HG03460 (cell line): ENCODE results near the gene ZIC1.

ENCODE experiments used
- ATAC-seq: cut with Tn5 transposase; IDR thresholded peaks from one replicate; pipeline ENCODE4 v1.9.1; 2021; ENCODE audit not compliant: unreplicated experiment

The ZIC1 gene

DNA sequence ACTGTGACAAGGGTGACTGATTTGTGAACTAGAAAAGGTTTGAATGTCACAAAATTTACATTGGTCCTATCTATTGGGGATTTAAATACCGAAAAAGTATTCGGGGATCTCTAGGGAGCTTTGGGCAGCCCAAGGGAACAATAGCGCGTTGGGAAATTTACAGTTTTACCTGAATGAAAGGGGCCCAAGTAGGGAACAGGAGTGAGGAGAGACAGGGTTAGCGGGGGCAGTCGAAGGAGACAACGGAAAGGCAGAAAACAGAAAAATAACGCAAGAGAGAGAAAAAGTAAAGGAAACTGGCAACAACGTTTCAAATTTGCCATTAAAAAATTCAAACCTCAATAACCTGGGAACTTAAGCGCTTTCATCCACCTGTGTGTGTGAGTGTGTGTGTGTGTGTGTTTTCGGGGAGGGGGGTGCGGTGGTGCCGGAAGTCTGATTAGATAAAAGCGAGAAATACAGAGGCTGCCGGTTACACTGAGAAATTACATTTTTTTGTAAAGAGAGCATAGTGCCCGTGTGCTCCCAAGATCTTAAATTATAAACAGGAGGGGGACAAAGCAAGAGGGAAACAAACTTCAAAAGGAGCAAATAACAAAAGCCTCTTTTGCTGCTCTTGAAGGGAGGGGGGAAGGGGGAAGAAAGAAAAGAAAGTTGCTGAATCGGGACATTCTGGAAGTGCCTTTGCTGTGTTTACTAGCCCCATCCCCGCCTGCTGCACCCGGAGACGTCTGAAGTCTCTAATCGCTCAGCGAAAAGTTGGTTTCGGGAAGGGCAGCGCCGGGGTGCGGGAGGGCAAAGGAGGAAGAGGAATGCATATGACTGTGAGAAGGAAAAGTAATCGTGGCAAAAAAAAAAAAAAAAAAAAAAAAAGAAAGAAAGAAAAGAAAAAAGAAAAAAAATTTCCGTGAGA, 721 bp upstream of the ZIC1 start:
- ATAC-seq: no peak

DNA sequence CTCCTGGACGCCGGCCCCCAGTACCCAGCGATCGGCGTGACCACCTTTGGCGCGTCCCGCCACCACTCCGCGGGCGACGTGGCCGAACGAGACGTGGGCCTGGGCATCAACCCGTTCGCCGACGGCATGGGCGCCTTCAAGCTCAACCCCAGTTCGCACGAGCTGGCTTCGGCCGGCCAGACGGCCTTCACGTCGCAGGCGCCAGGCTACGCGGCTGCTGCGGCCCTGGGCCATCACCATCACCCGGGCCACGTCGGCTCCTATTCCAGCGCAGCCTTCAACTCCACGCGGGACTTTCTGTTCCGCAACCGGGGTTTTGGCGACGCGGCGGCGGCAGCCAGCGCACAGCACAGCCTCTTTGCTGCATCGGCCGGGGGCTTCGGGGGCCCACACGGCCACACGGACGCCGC, 956 bp downstream of the ZIC1 start:
- no peak for ATAC-seq

DNA sequence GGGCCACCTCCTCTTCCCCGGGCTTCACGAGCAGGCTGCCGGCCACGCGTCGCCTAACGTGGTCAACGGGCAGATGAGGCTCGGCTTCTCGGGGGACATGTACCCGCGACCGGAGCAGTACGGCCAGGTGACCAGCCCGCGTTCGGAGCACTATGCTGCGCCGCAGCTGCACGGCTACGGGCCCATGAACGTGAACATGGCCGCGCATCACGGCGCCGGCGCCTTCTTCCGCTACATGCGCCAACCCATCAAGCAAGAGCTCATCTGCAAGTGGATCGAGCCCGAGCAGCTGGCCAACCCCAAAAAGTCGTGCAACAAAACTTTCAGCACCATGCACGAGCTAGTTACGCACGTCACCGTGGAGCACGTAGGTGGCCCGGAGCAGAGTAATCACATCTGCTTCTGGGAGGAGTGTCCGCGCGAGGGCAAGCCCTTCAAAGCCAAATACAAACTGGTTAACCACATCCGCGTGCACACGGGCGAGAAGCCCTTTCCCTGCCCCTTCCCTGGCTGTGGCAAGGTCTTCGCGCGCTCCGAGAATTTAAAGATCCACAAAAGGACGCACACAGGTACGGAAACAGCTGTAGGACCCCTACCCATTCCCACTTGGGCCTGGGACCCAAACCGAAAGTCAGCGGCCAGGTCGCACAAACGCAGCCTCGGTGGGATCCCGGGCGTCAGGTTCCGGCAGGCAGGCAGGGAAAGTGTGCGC, 1.5 kb downstream of the ZIC1 start:
- ATAC-seq: no peak

DNA sequence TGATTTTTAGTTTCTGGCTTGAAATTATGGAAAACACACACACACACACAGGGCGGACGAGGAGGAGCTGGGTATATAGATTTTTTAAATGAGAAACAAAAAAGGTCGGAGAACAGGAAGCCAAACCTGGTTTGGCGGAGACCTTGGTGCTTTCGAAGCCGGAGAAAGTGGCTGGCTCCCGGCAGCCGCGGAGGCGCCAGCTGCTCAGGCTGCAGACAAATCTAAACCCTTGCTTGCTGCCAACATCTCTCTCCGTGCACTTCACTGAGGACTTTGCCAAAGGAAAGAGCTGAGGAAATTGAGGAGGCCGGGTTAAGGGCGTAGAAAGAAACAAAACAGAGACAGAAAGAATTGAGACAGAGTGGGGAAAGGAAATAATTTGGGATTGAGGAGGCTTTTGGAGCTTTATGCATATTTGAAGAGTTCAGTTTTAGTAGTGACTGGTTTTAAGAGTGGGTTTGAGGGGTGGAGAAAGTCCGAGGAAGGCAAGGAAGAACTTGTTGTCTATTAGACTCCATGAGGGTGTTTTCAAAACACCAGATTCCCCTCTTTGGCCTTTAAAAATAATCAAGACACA, 2.2 kb downstream of the ZIC1 start:
- ATAC-seq: no peak

DNA sequence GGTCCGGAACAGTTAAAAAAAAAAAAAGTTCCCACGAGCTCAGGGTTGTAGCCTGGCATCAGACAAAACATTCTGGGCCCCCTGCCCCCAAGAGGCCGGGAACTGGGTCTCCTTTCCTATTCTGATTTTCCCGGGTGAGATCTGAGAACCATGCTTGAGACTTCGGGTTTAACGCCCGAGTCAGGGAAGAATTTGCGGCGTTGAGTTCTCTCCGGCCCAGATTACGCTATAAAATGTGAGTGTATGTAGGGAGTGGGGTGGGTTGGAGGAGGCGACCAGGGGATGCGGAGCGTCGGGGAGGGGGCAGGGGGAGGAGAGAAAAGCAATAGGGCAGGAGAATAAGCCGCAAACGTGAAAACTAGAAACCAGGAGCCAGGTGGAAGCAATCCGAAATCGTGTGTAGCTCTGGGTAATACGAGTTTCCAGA, 2.7 kb downstream of the ZIC1 start:
- no peak for ATAC-seq

DNA sequence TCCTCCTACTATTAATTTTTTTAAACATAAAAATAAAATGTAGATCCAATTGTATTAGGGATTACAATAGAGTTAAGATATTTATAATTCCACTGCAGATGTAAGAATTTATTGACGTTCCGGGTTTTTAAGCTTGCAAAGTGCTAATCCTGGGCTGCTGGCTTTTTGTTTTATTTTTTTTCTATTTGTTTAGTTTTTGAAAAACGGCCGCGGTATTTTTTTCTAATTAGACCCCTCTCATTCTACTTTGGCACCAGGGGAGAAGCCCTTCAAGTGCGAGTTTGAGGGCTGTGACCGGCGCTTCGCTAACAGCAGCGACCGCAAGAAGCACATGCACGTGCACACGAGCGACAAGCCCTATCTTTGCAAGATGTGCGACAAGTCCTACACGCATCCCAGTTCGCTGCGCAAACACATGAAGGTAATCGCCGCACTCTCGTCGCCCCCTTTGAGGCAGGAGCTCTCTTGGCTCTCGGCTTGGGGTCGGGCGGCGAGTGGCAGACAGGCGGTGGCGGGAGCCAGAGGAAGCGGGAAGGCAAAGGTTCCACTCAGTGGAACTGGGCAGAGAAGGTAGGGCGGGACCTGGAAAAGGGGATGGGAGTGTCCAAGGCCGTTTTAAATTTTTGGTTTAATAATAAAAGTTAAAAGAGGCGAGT, 3.2 kb downstream of the ZIC1 start:
- ATAC-seq: no peak

DNA sequence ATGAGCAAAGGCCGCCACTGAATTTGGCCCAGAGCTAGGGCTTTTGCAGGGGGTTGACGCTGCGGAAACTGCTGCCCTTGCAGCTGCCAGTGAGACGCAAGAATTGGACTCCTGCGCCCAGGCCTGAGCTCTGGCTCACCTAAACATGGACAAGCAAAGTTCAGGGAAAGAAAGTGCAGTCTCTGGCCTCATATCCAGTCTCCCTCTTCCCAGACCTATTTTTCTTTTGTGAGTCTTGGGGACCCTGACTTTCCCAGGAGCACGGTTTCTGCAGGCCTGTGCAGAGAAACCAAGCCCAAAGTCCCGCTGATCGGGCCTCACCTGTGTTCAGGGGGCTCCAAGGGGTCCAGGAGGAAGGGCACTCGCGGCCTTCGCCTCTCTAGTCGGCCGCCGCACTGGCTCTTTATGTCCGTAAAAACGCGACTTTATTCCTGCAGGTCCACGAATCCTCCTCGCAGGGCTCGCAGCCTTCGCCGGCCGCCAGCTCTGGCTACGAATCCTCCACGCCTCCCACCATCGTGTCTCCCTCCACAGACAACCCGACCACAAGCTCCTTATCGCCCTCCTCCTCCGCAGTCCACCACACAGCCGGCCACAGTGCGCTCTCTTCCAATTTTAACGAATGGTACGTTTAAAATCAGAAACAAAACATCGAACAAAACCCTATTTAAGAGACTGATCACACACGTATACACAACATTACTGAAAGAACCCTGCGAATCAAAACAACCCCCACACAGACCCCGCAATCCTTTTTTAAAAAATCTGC, 3.9 kb downstream of the ZIC1 start:
- no peak for ATAC-seq

DNA sequence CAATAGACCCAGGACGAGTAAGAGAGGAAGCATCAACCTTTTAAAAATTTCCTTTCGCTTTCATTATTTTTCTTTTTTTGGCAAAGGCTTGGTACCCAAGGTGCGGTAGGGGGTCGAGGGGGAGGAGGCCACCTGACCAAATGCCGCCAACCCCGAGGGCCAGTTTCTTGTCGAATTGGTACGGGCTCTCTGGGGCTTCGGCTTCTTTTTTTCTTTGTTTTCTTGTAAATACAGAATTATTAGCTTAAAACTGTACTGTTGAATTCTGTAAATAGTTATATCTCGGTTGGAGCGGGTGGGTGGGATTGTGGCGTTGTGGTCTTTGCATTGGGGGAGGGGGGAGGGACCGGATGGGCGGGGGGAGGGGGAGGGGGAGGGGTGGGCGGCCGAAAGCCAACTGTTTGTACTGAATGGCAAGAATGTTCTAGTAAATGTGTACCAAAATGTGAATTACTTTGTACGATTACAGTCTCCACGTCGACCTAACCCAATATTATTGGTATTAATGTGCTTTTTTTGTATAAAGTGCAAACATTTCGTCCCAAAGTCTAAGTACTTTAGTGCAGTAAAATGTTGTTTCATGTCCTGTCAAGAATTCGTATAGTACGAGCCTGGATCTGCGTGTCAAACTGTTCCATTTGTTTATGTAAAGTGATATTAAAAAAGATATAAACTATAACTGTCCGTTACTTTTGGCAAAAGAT, 4.7 kb downstream of the ZIC1 start:
- ATAC-seq: no peak

DNA sequence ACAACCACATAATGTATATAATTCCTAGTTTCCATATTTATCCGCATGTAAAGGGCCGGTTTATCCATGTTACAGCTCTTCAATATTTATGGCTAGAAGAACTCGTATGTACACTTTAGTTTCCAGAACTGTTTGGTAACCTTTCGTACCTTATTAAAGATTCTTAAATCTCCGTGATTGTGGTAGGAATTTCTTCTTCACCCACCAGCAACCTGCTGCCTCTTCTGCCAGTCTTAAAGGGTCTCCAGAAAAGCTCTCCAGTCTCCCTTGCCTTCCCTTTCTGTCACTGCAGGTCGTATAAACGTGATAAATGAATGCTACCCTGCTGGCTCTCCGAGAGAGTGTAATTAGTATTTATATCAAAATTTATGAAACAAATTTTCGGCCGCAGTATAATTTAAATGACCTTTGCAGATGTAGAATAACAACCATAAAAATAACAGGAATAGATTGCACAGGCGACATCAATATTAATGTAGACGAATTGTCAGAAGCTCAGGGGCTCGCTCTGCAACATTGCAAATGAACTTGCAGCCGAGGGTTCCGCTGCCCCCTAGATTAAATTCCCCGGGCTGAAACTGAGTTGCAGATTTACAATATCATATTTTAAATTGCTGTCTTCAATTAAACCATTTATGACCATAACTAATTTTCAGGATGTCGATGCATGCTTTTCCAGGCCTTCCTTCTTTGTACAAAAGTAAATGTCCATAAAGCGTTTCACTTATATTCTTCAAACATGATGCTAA, 5.4 kb downstream of the ZIC1 start:
- ATAC-seq: no peak

DNA sequence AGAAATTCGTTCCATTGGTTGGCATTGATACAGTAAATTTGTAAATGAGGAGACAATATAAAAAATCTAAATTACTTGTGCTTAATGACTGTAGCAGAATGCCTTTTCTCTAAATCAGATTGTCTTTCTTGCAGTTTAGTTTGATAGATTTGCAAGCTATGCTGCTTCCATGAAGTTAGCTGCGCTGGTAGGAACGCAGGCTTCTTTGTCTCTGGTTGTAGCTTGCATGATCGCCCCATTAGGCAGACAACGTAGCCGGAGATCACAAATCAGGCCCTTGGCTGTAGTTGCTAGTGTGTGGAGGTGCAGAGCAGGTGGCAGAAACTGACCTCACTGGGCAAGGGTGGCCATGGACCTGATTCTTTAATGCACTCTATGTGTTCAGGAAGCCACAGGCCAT, 6.1 kb downstream of the ZIC1 start:
- no peak for ATAC-seq

DNA sequence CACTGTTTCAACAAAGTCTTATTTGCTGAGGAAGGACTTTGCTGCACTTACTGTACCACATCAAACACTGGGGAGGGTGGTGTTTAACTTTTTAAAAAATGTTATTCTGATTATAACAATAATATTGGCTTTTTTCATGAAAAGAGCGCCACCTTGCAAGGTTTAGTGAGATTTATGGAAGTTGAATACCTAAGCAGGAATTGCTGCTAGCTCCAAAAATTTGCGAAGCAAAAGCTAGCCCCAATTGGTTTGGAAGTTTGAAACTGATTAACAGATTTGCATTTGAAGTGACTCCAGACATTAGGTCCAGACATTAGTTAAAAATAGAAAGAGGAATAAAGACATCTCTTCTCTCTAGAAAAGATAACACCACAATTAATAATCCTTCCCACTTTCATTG, 6.7 kb downstream of the ZIC1 start:
- no peak for ATAC-seq

DNA sequence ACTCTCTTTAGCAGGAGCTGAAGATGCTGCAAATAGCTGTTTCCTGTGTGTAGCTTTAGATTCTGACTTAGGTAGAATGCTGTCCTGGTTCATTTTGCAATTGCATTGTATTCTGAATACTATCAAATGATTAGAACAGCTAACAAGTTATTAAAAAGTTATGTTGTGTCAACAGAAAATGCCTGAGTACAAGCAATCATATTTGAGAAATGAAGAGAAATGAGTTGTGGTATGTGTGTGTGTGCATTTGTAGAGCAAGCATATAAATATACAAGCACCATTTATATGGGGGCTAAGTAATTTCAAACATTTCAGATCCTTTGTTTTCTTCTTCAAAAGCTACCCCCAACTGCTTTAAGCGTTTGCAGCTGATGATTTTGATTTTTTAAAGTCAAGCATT, 7.8 kb downstream of the ZIC1 start:
- ATAC-seq: no peak

DNA sequence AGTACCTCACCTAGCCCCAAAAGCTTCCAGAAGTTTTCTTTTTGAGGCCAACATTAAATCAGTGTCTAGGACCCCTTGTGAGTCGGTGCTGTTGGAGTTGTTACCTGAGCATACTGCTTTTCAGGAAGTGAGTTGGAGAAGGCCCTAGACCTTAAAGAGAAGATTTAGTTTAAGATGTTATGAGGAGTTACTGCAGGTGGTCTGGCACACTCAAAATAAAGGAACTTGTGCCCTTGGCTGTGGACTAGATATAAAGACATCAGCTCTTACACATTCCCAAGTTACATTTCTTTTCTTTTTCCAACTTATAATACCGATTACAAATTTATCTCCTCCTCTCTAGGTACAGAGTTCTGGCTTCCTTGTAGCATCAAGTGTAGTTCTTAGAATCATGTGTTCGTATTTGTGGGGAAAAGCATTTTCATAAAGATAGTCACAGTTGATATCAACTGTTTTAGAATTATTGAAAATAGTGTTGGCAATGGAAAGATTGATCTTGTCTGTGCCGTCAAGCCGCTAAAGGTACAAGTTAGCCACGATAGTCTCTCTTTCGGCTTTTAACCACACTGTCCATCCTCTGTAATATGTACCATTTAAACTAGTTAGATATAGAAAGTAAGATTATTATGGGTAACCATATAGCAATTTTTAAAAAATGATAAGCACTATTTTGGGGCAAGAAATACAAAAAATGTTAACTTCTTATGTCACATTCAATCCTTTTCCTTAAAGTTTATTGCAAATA, 8.6 kb downstream of the ZIC1 start:
- ATAC-seq: no peak

DNA sequence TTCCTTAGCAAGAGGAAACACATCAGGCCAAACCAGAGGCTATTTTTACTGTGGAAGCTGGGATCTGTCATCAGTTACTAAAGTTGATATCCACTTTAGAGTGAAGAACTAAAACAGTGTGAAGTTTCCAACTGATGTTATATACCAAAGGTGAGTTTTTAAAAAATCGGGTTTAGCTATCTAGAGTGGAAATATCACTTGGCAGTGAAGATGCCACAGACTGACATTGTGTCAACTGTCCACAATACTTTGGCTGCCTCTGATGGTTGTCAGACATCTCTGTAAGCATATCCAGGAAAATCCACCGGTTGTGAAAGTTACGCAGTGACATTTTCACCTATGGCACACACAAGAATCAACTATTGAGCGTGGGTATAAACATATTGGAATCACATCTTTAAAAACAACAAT, 9.2 kb downstream of the ZIC1 start:
- ATAC-seq: no peak

DNA sequence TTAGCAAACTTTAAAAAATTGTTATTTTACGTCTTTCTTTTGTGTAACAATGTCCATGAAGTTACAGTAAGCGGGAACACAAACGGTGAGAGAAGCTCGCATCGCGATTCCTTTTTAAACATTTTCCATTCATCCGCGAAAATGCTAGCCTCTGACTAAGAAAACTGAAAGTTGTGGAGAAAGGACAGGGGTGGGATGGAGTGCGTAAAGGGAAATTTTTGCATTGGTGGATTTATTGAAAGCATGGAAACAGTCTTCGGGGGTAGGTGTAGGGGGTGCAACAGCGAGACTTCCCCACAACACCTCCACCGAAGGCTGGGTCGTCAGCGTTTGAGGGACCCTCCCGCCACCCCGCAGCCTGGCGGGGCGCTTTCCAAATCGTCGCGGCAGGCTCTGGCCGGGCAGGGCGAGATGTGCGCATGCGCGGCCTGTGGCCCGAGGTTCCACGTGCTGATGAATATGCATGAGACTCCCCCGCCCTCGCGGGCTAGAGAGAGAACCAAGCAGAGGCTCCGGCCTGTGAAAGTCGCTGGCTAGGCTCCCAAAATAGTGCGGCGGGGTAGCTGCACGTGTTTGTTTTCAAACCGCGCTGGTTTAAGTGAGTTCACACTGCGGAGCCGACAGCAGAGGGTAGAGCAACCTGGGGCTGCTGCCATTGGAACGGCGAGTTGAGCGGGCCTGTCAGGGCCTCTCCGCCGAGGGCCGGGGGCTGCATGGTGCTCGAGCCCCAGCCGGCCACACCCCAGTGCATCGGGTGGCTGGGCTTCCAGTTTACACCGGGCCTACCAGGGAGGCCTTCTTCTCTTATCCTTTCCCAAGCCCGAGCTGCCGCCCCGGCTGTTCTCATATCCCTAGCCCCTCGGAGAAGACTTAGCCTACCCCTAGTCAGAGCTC, 9.9 kb downstream of the ZIC1 start:
- no peak for ATAC-seq

DNA sequence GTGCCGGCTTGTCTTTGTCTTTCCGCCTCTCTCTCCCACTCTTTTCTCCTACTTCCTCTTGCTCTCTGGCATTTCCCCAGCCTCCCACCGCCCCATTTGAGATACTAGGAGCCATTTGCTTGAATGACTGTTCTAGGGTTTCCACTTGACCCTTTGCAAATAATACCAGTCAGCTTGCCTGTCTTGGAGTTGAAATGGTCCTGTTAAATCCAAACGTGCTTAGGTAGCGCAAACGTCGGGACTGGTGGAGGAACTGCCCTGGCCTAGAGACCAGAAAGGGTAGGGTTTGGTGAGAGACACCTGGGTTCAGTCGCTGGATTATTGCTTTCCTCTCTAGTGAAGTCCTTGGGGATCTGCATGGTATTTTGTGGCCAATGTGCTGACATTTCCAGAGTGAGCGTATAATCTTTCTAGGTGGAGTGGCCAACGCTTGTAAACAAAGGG, 10.6 kb downstream of the ZIC1 start:
- ATAC-seq: no peak

DNA sequence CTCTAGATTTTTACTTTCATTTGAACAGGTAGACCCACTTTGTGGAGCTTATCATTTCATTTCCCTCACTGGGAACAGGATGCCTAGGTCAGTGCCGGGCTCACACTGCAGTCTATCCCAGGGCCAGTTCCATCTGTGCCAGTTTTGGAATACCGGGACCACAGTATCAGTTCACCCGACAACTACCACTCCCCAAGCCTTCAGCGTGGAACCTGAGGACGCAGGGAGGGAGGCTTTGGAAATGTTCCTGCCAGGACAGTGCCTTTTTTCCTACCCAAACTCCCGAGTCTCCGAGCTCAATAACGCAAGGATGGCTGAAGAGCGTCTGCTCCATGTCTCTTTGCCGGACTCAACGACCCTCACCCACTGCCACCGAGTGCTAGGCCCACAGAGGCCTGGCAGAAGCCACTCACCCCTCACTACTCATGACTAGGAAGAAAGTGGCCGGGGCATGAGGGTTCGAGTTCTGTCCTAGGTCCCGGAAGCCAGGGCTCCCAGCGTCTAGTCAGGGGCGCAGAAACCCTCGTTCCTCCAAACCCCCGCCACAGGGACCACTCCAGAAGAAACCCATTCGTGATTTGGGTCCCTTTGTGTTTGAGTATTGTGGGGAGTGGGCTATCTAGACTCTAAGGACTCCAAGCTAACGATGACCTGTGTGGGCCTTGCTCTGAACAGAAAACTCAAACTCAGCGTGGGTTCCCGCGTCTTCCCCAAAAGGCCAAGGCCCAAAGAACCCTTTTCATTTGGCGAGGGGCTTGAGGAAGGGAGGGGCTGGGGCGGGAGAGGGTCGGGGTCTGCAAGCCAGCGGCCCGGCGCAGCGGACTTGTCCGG, 11.4 kb downstream of the ZIC1 start:
- ATAC-seq: no peak
